GM12892 (cell line): Measurements from ENCODE around the gene ACR.
"Not testable (repeated sequence)": the region's sequence is repeated elsewhere in the genome, so short reads cannot be mapped to it uniquely, and the experiment has no call there.

Experiments
- POLR2A ChIP-seq: IDR thresholded peaks from 2 replicates; pipeline ENCODE4 v1.6.1; 2011; ENCODE audit warnings: low read depth, low read length, control low read depth
- TAF1 ChIP-seq: IDR thresholded peaks from 2 replicates; pipeline ENCODE4 v1.6.1; 2011; ENCODE audit warnings: low read depth, mild to moderate bottlenecking, control low read depth, low read length, borderline replicate concordance

- TF ChIP-seq POLR2A, TAF1: not testable (repeated sequence)
These were observed 48.9 kb downstream of the ACR start for GRCh38 chr22:50786936-50787335.
